ENCODE measurements around the gene SYNGR1. TPM values are rescaled to one million over a fixed set of nuclear protein-coding genes. Genes with fewer than 3 reads are reported as not detected.
A peak's percentile ranks its signal among the peaks of the same experiment; 100 is the strongest.

SYNGR1 gene
- polyA plus RNA-seq, 3 donors = 18.0 to 54.9 (median 39.6) TPM

DNA sequence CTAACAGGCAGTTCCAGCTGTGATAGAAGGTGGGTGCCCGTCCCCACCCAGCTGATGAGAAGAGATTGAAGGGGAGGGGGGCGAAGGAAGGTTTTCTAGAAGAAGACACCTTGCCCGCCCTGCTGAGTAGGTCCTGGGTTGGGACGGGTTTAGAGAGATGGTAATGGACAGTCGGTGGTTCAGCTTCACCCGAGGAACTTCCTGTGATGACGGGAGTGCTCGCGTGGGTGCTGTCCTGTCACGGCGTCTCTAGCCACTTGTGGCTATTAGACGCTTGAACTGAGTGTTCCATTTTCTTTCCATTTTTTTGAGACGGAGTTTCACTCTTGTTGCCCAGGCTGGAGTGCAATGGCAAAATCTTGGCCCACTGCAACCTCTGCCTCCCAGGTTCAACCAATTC, 79.4 kb downstream of the SYNGR1 start:
- no peaks in the 10 kb centered on the region for H3K27me3 ChIP-seq (ENCODE audit: control insufficient read depth in 2 of 2, insufficient read depth in 2 of 2, low read length in 2 of 2)
- no peak for DNase-seq
- Mint-ChIP-seq H3K4me1 (peaks cover 18% of the 10 kb centered on the region), H3K36me3 (peaks cover 71 to 98% of the 10 kb centered on the region in 2 donors), H3K27ac (peak overlapping the region in 2 of 7 donors; percentile 26 to 50), H3K9me3 (no peaks in the 10 kb centered on the region), H3K27me3 (ENCODE audit: low read depth in 3 of 3) (peaks cover 0 to 6% (median 0%) of the 10 kb centered on the region in 3 donors), H3K4me3 (no peak overlapping the region)
- no peak overlapping the region for H2AFZ ChIP-seq (ENCODE audit: insufficient read depth, low read depth, low read length, poor library complexity, severe bottlenecking)
- H3K9ac ChIP-seq (ENCODE audit: insufficient read depth, low read length, poor library complexity, severe bottlenecking) = no peak overlapping the region
- no peaks in the 10 kb centered on the region for H4K20me1 ChIP-seq (ENCODE audit: insufficient read depth, low read length)
- intact Hi-C loops (cut with micrococcal nuclease) = no loop called here
- 86% methylated on average over 12 of the region's 13 CpGs for WGBS (ENCODE audit: insufficient coverage)
- H3K79me2 ChIP-seq (ENCODE audit: insufficient read depth, low read length) = no peaks in the 10 kb centered on the region
- H3K27ac ChIP-seq (ENCODE audit: low read depth in 1 of 2, low read length in 2 of 2) = no peak overlapping the region
- H3K4me2 ChIP-seq (replicated peaks; ENCODE audit: extremely low read depth, low read length, poor library complexity, severe bottlenecking) = no peak overlapping the region
- H3K4me1 ChIP-seq (ENCODE audit: control insufficient read depth in 1 of 2, insufficient read depth in 2 of 2, low read length in 2 of 2) = peaks cover 11 to 17% of the 10 kb centered on the region in 2 donors
- H3K4me3 ChIP-seq (replicated peaks in 1 of 3; ENCODE audit: low read depth in 2 of 3, low read length in 3 of 3) = no peak overlapping the region
- TF ChIP-seq, protein P1, sequence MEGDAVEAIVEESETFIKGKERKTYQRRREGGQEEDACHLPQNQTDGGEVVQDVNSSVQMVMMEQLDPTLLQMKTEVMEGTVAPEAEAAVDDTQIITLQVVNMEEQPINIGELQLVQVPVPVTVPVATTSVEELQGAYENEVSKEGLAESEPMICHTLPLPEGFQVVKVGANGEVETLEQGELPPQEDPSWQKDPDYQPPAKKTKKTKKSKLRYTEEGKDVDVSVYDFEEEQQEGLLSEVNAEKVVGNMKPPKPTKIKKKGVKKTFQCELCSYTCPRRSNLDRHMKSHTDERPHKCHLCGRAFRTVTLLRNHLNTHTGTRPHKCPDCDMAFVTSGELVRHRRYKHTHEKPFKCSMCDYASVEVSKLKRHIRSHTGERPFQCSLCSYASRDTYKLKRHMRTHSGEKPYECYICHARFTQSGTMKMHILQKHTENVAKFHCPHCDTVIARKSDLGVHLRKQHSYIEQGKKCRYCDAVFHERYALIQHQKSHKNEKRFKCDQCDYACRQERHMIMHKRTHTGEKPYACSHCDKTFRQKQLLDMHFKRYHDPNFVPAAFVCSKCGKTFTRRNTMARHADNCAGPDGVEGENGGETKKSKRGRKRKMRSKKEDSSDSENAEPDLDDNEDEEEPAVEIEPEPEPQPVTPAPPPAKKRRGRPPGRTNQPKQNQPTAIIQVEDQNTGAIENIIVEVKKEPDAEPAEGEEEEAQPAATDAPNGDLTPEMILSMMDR (IDR thresholded peaks at IDR 0.05) = no peak
- no peaks in the 10 kb centered on the region for H3K9me3 ChIP-seq (replicated peaks in 1 of 2; ENCODE audit: control insufficient read depth in 1 of 2, insufficient read depth in 1 of 2, low read length in 2 of 2)
- H3K36me3 ChIP-seq (replicated peaks in 1 of 2; ENCODE audit: control insufficient read depth in 1 of 2, insufficient read depth in 2 of 2, low read length in 2 of 2) = peaks cover 77 to 95% of the 10 kb centered on the region in 2 donors

DNA sequence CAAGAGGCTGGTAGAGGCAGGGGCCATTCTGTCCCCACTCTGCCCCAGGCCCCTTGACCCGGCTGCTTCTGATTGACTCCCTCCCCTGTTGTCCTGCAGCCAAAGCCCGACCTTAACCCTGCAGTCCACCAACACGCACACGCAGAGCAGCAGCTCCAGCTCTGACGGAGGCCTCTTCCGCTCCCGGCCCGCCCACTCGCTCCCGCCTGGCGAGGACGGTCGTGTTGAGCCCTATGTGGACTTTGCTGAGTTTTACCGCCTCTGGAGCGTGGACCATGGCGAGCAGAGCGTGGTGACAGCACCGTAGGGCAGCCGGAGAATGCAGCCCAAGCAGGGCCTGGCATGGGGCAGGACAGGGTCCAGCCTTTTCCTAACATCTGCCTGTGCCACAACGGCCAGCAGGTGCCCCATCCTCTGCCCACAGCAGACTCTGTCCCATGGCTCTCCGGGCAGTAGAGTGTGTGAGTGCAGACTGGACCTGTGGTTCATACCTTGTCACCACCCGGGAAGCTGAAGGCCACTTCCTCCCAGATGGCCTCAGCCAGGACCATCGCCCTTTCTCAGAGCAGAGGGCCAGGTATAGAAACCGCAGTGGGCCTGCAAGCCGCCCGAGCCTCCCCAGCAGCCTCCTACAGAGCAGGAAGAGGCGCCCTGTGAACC, 80.3 kb downstream of the SYNGR1 start:
- H2AFZ ChIP-seq (ENCODE audit: insufficient read depth, low read depth, low read length, poor library complexity, severe bottlenecking) = no peak overlapping the region
- no peaks in the 10 kb centered on the region for H3K27me3 ChIP-seq (ENCODE audit: control insufficient read depth in 2 of 2, insufficient read depth in 2 of 2, low read length in 2 of 2)
- intact Hi-C loops (cut with micrococcal nuclease) = no loop called here
- TF ChIP-seq, protein P1 (IDR thresholded peaks at IDR 0.05) = no peak
- H3K27ac ChIP-seq (ENCODE audit: low read depth in 1 of 2, low read length in 2 of 2) = peak overlapping the region in 1 of 2 donors; percentile 8
- H3K4me3 ChIP-seq (replicated peaks in 1 of 3; ENCODE audit: low read depth in 2 of 3, low read length in 3 of 3) = no peak overlapping the region
- no peak for DNase-seq
- 98% methylated on average over 21 of the region's 27 CpGs for WGBS (ENCODE audit: insufficient coverage)
- H3K79me2 ChIP-seq (ENCODE audit: insufficient read depth, low read length) = no peaks in the 10 kb centered on the region
- Mint-ChIP-seq H3K27me3 (ENCODE audit: low read depth in 3 of 3) (peaks cover 0 to 8% (median 0%) of the 10 kb centered on the region in 3 donors), H3K36me3 (peaks cover 66 to 96% of the 10 kb centered on the region in 2 donors), H3K27ac (peak overlapping the region in 1 of 7 donors; percentile 50), H3K4me1 (peaks cover 18% of the 10 kb centered on the region), H3K4me3 (no peak overlapping the region), H3K9me3 (no peaks in the 10 kb centered on the region)
- peaks cover 76 to 92% of the 10 kb centered on the region in 2 donors for H3K36me3 ChIP-seq (replicated peaks in 1 of 2; ENCODE audit: control insufficient read depth in 1 of 2, insufficient read depth in 2 of 2, low read length in 2 of 2)
- H3K9me3 ChIP-seq (replicated peaks in 1 of 2; ENCODE audit: control insufficient read depth in 1 of 2, insufficient read depth in 1 of 2, low read length in 2 of 2) = no peaks in the 10 kb centered on the region
- H3K4me2 ChIP-seq (replicated peaks; ENCODE audit: extremely low read depth, low read length, poor library complexity, severe bottlenecking) = no peak overlapping the region
- H3K9ac ChIP-seq (ENCODE audit: insufficient read depth, low read length, poor library complexity, severe bottlenecking) = no peak overlapping the region
- H3K4me1 ChIP-seq (ENCODE audit: control insufficient read depth in 1 of 2, insufficient read depth in 2 of 2, low read length in 2 of 2) = peaks cover 11 to 17% of the 10 kb centered on the region in 2 donors
- no peaks in the 10 kb centered on the region for H4K20me1 ChIP-seq (ENCODE audit: insufficient read depth, low read length)

Measured in CD14-positive monocyte (primary cell).